Glutamatergic neuron (in vitro differentiated cells): ENCODE data around the gene MAU2. TPM values are rescaled to one million over a fixed set of nuclear protein-coding genes. Genes with fewer than 3 reads are reported as not detected.

Source experiments
- DNase-seq: peaks from one replicate; pipeline ENCODE4 v3.0.0; 2022
- H3K27ac Mint-ChIP-seq: one replicate; pipeline ENCODE4 v1.8.0; 2020; ENCODE audit warnings: mild to moderate bottlenecking, mixed read lengths, inconsistent platforms; ENCODE audit not compliant: unreplicated experiment
- H3K27me3 Mint-ChIP-seq: one replicate; pipeline ENCODE4 v1.8.0; 2020; ENCODE audit warnings: mild to moderate bottlenecking, moderate library complexity, mixed read lengths, inconsistent platforms; ENCODE audit not compliant: unreplicated experiment
- H3K36me3 Mint-ChIP-seq: one replicate; pipeline ENCODE4 v1.8.0; 2020; ENCODE audit warnings: mild to moderate bottlenecking, mixed read lengths, inconsistent platforms; ENCODE audit not compliant: unreplicated experiment
- H3K4me1 Mint-ChIP-seq: one replicate; pipeline ENCODE4 v1.8.0; 2020; ENCODE audit warnings: mild to moderate bottlenecking, low read depth, mixed read lengths, inconsistent platforms; ENCODE audit not compliant: unreplicated experiment
- H3K4me3 Mint-ChIP-seq: one replicate; pipeline ENCODE4 v1.8.0; 2020; ENCODE audit warnings: mild to moderate bottlenecking, mixed read lengths, inconsistent platforms; ENCODE audit not compliant: unreplicated experiment
- H3K9me3 Mint-ChIP-seq: one replicate; pipeline ENCODE4 v1.8.0; 2020; ENCODE audit warnings: mild to moderate bottlenecking, moderate library complexity, mixed read lengths, inconsistent platforms; ENCODE audit not compliant: unreplicated experiment
- total RNA-seq: library from RNA; stranded (reverse); fragmentation: NEBNext Ultra II Directional; extraction: Animal tissue kit (Norgen Biotek cat#: 25700); gene quantifications from one replicate; pipeline ENCODE4 v1.2.1, GENCODE V29; 2021; ENCODE audit not compliant: unreplicated experiment
- TF ChIP-seq, protein P1 (sequence below): fragments of 200-600 bp; sonication (generic); IDR thresholded peaks from one replicate; pipeline ENCODE4 v1.5.0; 2021; ENCODE audit not compliant: partially characterized antibody, unreplicated experiment

MAU2 gene
- total RNA-seq, 1 donor from 2014 or later, result 107 TPM

DNA sequence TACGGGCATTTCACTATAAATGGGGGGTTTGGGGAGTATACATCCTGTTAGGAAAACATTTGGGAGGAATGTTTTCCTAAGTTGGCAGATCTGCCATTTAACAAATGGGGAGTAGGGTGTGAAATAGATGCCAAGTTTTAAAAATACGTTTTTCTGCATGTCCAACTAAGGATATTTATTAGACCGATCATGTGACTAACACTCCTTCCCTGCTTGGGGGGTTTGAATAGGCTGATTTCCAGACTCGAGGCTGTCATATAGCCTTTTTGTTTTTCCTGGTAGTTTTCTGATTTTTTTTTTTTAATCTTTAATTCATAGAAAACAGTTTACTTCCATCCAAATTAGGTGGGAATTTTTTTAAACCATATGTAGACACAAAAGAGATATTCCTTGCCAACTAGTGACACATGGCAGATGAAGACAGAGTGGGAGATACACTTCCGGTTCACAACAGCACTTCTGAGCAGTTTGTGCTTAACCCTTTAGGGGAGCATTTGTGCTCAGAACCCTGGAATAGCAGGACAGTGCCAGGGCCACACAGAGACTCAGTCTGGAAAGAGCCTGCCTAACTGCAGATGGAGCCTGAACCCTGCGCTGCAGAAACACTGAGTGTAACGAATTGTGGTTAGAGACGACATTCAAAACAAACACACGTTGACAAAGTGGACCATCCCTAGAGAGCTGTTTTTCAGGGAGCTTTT lies 79.3 kb downstream of the MAU2 start:
- H3K4me3 Mint-ChIP-seq, result peak overlapping the region; percentile 0
- peaks cover 13% of the 10 kb centered on the region for H3K4me1 Mint-ChIP-seq
- TF ChIP-seq, protein P1, sequence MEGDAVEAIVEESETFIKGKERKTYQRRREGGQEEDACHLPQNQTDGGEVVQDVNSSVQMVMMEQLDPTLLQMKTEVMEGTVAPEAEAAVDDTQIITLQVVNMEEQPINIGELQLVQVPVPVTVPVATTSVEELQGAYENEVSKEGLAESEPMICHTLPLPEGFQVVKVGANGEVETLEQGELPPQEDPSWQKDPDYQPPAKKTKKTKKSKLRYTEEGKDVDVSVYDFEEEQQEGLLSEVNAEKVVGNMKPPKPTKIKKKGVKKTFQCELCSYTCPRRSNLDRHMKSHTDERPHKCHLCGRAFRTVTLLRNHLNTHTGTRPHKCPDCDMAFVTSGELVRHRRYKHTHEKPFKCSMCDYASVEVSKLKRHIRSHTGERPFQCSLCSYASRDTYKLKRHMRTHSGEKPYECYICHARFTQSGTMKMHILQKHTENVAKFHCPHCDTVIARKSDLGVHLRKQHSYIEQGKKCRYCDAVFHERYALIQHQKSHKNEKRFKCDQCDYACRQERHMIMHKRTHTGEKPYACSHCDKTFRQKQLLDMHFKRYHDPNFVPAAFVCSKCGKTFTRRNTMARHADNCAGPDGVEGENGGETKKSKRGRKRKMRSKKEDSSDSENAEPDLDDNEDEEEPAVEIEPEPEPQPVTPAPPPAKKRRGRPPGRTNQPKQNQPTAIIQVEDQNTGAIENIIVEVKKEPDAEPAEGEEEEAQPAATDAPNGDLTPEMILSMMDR, result no peak
- peak overlapping the region; percentile 17 for H3K27ac Mint-ChIP-seq
- H3K9me3 Mint-ChIP-seq, result peaks cover 5% of the 10 kb centered on the region
- no peak for DNase-seq
- H3K36me3 Mint-ChIP-seq, result no peaks in the 10 kb centered on the region
- peaks cover 4% of the 10 kb centered on the region for H3K27me3 Mint-ChIP-seq

DNA sequence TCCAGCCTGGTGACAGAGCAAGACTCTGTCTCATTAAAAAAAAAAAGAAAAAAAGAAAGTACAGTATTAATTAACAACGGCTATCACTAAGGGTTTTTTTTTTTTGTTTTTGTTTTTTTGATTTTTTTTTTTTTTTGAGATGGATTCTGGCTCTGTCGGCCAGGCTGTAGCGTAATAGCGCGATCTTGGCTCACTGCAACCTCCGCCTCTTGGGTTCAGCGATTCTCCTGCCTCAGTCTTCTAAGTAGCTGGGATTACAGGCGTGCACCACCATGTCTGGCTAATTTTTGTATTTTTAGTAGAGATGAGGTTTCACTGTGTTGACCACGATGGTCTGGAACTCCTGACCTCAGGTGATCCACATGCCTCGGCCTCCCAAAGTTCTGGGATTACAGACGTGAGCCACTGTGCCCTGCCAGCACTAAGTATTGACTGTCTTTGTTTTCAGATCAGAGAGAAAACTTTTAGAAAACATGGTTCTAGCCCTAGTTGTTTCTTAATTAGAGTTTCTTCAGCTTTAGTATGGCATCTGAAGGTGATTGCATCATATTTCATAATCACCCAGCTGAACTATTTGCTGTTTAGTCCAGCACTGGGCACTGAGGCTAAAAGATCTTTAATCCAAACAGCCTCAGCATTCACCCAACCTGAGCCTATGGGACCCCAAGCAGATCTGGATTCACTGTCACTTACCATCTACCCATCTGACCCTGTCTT lies 82.2 kb downstream of the MAU2 start:
- TF ChIP-seq, protein P1, result no peak
- no peak for DNase-seq
- Mint-ChIP-seq H3K9me3 (peaks cover 15% of the 10 kb centered on the region), H3K27me3 (peaks cover 8% of the 10 kb centered on the region), H3K4me3 (peak overlapping the region; percentile 67), H3K36me3 (no peaks in the 10 kb centered on the region), H3K27ac (no peak overlapping the region), H3K4me1 (peaks cover 13% of the 10 kb centered on the region)

DNA sequence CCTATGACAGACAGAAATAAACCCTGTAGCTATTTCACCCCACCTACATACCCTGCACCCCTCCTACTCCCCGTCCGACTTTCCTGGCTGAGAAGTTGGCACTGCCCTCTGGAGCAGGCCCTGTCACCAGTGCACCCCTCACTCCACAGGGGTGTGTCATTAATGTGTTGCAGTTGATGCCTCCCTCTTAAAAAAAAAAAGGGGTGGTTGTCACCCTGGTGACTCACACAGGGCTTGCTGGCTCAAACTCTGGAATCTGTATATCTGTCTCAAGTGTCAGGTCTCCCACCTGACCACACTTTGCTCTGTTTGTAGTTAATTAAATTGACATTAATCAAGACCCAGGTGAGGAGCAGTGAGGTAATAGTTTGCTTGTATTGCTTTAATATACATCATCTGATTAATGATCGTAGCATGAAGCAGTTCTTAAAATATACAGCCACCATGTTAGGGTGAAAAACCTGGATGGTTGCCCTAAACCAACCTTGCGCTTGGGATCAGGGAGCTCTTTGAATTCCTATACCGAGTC lies 82.8 kb downstream of the MAU2 start:
- no peak overlapping the region for H3K27ac Mint-ChIP-seq
- H3K9me3 Mint-ChIP-seq, result peaks cover 16% of the 10 kb centered on the region
- TF ChIP-seq, protein P1, result no peak
- peaks cover 8% of the 10 kb centered on the region for H3K27me3 Mint-ChIP-seq
- H3K36me3 Mint-ChIP-seq, result no peaks in the 10 kb centered on the region
- H3K4me1 Mint-ChIP-seq, result peaks cover 16% of the 10 kb centered on the region
- no peak for DNase-seq
- peak overlapping the region; percentile 67 for H3K4me3 Mint-ChIP-seq

DNA sequence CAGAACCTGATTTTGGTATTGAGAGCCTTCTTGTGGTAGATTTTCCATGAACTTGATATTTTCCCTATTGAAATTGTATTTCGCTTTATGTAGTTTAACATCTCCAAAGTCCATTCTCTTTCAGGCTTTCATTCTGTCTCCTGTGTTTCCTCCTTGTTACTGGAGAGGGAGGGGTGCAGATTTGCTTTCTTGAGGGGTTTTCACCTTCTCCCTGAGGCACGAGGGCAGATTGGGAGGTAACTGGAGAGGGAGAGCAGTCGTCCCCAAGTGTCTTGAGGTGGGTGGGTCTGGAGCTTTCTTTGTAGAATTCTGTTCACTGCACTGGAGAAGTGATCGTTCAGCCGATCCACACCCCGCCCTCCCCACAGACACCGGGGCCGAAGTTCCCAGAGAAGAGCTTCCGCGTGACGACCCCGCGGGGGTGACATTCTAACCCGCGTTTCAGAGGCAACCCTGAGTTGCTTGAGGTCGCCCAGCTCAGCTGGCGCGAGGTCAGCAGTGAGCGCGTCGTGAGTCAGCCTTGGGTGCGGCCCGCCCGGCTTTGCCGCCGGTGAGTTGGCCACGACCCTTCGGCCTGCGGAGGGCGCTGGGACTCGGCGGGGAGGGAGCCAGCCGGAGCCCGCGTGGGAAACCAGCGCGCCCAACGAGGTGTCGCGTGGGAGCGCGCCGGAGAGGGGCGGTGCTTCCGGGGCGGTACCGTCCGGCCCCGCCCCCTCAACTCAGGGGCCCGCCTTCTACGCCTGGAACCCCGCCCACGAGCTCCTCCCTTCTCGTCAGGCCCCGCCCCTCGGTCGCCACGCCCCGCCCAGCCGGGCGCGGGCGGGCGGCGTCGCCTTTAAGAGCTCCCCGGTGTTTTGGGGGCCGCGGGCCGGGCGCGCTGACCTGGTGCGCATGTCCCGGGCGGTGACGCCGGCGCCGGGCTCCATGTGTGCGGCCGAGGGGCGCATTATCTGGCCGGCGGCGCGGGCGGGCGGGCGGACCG lies 84.5 kb downstream of the MAU2 start, which contains the start of gene GATAD2A:
TSS of gene GATAD2A (plus strand) at position 797 of the 982 bp plus-strand sequence. CDS start 59,671 bp downstream, outside the sequence.
- Mint-ChIP-seq H3K4me1 (peaks cover 22% of the 10 kb centered on the region), H3K4me3 (peak within 1 kb of the TSS; percentile 99), H3K36me3 (no peaks in the 10 kb centered on the region), H3K9me3 (peaks cover 17% of the 10 kb centered on the region), H3K27ac (peak within 1 kb of the TSS; percentile 90), H3K27me3 (peaks cover 8% of the 10 kb centered on the region)
- TF ChIP-seq, protein P1, result no peak
- DNase-seq, result peak; percentile 94
